HepG2 (cell line): ENCODE results near the gene CHST10. TPM values are rescaled to one million over a fixed set of nuclear protein-coding genes. Genes with fewer than 3 reads are reported as not detected.

Experiments
- BRD4 ChIP-seq: sonication (generic); formaldehyde crosslinking; IDR thresholded peaks from 2 replicates; pipeline ENCODE4 v1.4.0; 2020; ENCODE audit warnings: missing genetic modification reagents
- ERF ChIP-seq: IDR thresholded peaks from 2 replicates; pipeline ENCODE4 v1.6.1; 2018; ENCODE audit warnings: missing biosample characterization, missing genetic modification reagents
- ISL2 ChIP-seq: sonication (generic); formaldehyde crosslinking; IDR thresholded peaks from 2 replicates; pipeline ENCODE4 v1.5.0; 2020; ENCODE audit warnings: missing genetic modification reagents
- KLF12 ChIP-seq: sonication (generic); formaldehyde crosslinking; IDR thresholded peaks from 2 replicates; pipeline ENCODE4 v1.4.0; 2020; ENCODE audit warnings: missing genetic modification reagents, borderline replicate concordance
- NCOR1 ChIP-seq: fragments of 200-600 bp; sonication (generic); IDR thresholded peaks from 2 replicates; pipeline ENCODE4 v1.7.0; 2017; ENCODE audit warnings: antibody characterized with exemption, low read length, borderline replicate concordance
- NFATC3 ChIP-seq: sonication (generic); formaldehyde crosslinking; IDR thresholded peaks from 2 replicates; pipeline ENCODE4 v1.5.1; 2020; ENCODE audit warnings: mild to moderate bottlenecking, missing genetic modification reagents
- PRDM10 ChIP-seq: sonication (generic); formaldehyde crosslinking; IDR thresholded peaks from 2 replicates; pipeline ENCODE4 v1.4.0; 2020; ENCODE audit warnings: low read depth, missing genetic modification reagents
- SYNCRIP ChIP-seq: fragments of 200-400 bp; formaldehyde crosslinking; IDR thresholded peaks from 2 replicates; pipeline ENCODE4 v1.6.1; 2018; ENCODE audit warnings: mild to moderate bottlenecking, low read depth, low read length; ENCODE audit not compliant: insufficient read depth
- ZBTB37 ChIP-seq: sonication (generic); formaldehyde crosslinking; IDR thresholded peaks from 2 replicates; pipeline ENCODE4 v1.4.0; 2020; ENCODE audit warnings: mild to moderate bottlenecking, missing genetic modification reagents
- ZMYM2 ChIP-seq: sonication (generic); formaldehyde crosslinking; IDR thresholded peaks from 2 replicates; pipeline ENCODE4 v1.8.0; 2022; ENCODE audit warnings: mild to moderate bottlenecking, missing genetic modification reagents
- ZNF749 ChIP-seq: sonication (generic); formaldehyde crosslinking; IDR thresholded peaks from 2 replicates; pipeline ENCODE4 v1.8.0; 2022; ENCODE audit warnings: mild to moderate bottlenecking, missing genetic modification reagents, moderate library complexity, borderline replicate concordance
- ZSCAN12 ChIP-seq: sonication (generic); formaldehyde crosslinking; IDR thresholded peaks from 2 replicates; pipeline ENCODE4 v1.9.0; 2021; ENCODE audit warnings: mild to moderate bottlenecking, missing genetic modification reagents
- polyA plus RNA-seq, 8 experiments: library from polyadenylated mRNA; depleted of rRNA in 3 of 8; stranded (reverse) in 7 of 8; unstranded in 1 of 8; fragments of >200 nt; fragmentation: Illumina TruSeq in 4 of 8; extraction: Trizol in 4 of 8; gene quantifications; 2 replicates each; pipeline versions ENCODE4 v1.2.1 to v1.2.3, GENCODE V29; 2011 to 2016; ENCODE audit warnings: low read depth in 4 of 8, missing spikeins in 1 of 8, mixed read lengths in 1 of 8; ENCODE audit not compliant: insufficient read depth in 1 of 8
- total RNA-seq, 5 experiments: library from RNA; depleted of rRNA; stranded (reverse); fragments of >200 nt; fragmentation: Illumina TruSeq; extraction: Trizol; gene quantifications; 2 replicates each; pipeline ENCODE4 v1.2.3, GENCODE V29; 2016; ENCODE audit warnings: low read depth in 1 of 5
- TF ChIP-seq, protein P1 (sequence below): sonication (generic); formaldehyde crosslinking; conservative IDR thresholded peaks from 2 replicates; pipeline ENCODE4 v1.4.0; 2020; ENCODE audit warnings: mild to moderate bottlenecking, missing genetic modification reagents, moderate library complexity
- TF ChIP-seq, protein P2 (sequence below): sonication (generic); formaldehyde crosslinking; IDR thresholded peaks from 2 replicates; pipeline ENCODE4 v1.5.0; 2020; ENCODE audit warnings: missing genetic modification reagents, mild to moderate bottlenecking, borderline replicate concordance
- TF ChIP-seq, protein P3 (sequence below): sonication (generic); formaldehyde crosslinking; conservative IDR thresholded peaks from 2 replicates; pipeline ENCODE4 v1.4.0; 2020; ENCODE audit warnings: missing genetic modification reagents

The CHST10 gene
- total and polyA plus RNA-seq, 2 of the 13 experiments (the other 11 are each of a cell fraction or from before 2014, with no cell fraction given): 10.5 to 14.2 TPM

GRCh38 chr2:100416935-100417710 lies at the start of gene CHST10 (continued):
- TF ChIP-seq SYNCRIP (no peak), ZNF749 (CRISPR knock-in tag) (peak; percentile 68; the same call in 1 of the 2 replicates), KLF12 (CRISPR knock-in tag) (no peak), NFATC3 (CRISPR knock-in tag) (0 out of 2 replicates have a peak, but pooled peaks have one; percentile 13), ZMYM2 (CRISPR knock-in tag) (peak; percentile 2; the same call in 1 of the 2 replicates), ZSCAN12 (CRISPR knock-in tag) (no peak), ISL2 (CRISPR knock-in tag) (no peak), BRD4 (CRISPR knock-in tag) (no peak), PRDM10 (CRISPR knock-in tag) (0 out of 2 replicates have a peak, but pooled peaks have one; percentile 26), ERF (no peak), NCOR1 (no peak), ZBTB37 (CRISPR knock-in tag) (no peak)
- TF ChIP-seq, protein P1, sequence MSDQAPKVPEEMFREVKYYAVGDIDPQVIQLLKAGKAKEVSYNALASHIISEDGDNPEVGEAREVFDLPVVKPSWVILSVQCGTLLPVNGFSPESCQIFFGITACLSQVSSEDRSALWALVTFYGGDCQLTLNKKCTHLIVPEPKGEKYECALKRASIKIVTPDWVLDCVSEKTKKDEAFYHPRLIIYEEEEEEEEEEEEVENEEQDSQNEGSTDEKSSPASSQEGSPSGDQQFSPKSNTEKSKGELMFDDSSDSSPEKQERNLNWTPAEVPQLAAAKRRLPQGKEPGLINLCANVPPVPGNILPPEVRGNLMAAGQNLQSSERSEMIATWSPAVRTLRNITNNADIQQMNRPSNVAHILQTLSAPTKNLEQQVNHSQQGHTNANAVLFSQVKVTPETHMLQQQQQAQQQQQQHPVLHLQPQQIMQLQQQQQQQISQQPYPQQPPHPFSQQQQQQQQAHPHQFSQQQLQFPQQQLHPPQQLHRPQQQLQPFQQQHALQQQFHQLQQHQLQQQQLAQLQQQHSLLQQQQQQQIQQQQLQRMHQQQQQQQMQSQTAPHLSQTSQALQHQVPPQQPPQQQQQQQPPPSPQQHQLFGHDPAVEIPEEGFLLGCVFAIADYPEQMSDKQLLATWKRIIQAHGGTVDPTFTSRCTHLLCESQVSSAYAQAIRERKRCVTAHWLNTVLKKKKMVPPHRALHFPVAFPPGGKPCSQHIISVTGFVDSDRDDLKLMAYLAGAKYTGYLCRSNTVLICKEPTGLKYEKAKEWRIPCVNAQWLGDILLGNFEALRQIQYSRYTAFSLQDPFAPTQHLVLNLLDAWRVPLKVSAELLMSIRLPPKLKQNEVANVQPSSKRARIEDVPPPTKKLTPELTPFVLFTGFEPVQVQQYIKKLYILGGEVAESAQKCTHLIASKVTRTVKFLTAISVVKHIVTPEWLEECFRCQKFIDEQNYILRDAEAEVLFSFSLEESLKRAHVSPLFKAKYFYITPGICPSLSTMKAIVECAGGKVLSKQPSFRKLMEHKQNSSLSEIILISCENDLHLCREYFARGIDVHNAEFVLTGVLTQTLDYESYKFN (CRISPR knock-in tag): 0 out of 2 replicates have a peak, but pooled peaks have one; percentile 3
- TF ChIP-seq, protein P2, sequence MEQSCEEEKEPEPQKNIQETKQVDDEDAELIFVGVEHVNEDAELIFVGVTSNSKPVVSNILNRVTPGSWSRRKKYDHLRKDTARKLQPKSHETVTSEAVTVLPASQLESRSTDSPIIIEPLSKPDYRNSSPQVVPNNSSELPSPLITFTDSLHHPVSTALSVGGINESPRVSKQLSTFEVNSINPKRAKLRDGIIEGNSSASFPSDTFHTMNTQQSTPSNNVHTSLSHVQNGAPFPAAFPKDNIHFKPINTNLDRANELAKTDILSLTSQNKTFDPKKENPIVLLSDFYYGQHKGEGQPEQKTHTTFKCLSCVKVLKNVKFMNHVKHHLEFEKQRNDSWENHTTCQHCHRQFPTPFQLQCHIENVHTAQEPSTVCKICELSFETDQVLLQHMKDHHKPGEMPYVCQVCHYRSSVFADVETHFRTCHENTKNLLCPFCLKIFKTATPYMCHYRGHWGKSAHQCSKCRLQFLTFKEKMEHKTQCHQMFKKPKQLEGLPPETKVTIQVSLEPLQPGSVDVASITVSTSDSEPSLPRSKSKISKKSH (CRISPR knock-in tag): peak; percentile 22; the same call in 1 of the 2 replicates
- TF ChIP-seq, protein P3, sequence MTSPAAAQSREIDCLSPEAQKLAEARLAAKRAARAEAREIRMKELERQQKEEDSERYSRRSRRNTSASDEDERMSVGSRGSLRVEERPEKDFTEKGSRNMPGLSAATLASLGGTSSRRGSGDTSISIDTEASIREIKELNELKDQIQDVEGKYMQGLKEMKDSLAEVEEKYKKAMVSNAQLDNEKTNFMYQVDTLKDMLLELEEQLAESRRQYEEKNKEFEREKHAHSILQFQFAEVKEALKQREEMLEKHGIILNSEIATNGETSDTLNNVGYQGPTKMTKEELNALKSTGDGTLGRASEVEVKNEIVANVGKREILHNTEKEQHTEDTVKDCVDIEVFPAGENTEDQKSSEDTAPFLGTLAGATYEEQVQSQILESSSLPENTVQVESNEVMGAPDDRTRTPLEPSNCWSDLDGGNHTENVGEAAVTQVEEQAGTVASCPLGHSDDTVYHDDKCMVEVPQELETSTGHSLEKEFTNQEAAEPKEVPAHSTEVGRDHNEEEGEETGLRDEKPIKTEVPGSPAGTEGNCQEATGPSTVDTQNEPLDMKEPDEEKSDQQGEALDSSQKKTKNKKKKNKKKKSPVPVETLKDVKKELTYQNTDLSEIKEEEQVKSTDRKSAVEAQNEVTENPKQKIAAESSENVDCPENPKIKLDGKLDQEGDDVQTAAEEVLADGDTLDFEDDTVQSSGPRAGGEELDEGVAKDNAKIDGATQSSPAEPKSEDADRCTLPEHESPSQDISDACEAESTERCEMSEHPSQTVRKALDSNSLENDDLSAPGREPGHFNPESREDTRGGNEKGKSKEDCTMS: no peak
